OCI-LY7 (cell line): ENCODE measurements around the gene PPY. TPM values are rescaled to one million over a fixed set of nuclear protein-coding genes. Genes with fewer than 3 reads are reported as not detected.

Source experiments
- BruUV-seq: library from RNA; stranded (reverse); fragments of 400-500 nt; replicated peaks from 2 replicates; lab custom pipeline; 2021; lab: Mats Ljungman, UMichigan
- CTCF ChIA-PET: fragments of 300-600 bp; sonication (Branson Sonifier 250); formaldehyde crosslinking; loops from one replicate; lab custom pipeline; 2022; ENCODE audit warnings: antibody characterized with exemption; ENCODE audit not compliant: unreplicated experiment; lab: Charles Lee
- POLR2A ChIA-PET: fragments of 300-600 bp; sonication (Branson Sonifier 250); formaldehyde crosslinking; loops from one replicate; lab custom pipeline; 2022; ENCODE audit warnings: antibody characterized with exemption; lab: Charles Lee
- DNase-seq: peaks from one replicate; pipeline ENCODE4 v3.0.0-alpha.2; 2015; ENCODE audit warnings: low spot score
- H2AFZ ChIP-seq: fragments of 200-600 bp; sonication (generic), shearing (Covaris generic); 2 replicates; pipeline ENCODE4 v1.6.1; 2014; ENCODE audit warnings: mild to moderate bottlenecking, antibody characterized with exemption, low read length, moderate library complexity
- H3K27ac ChIP-seq: fragments of 200-600 bp; sonication (generic); 2 replicates; pipeline ENCODE4 v1.5.1; 2014; ENCODE audit warnings: mixed run types, low read depth, mild to moderate bottlenecking, moderate library complexity, low read length, inconsistent platforms; ENCODE audit not compliant: poor library complexity, severe bottlenecking
- H3K36me3 ChIP-seq: fragments of 200-600 bp; sonication (generic); 2 replicates; pipeline ENCODE4 v1.6.1; 2014; ENCODE audit warnings: mild to moderate bottlenecking, antibody characterized with exemption, low read length, moderate library complexity, mixed read lengths; ENCODE audit not compliant: insufficient read depth
- H3K4me1 ChIP-seq: fragments of 200-600 bp; sonication (generic); 2 replicates; pipeline ENCODE4 v1.5.1; 2014; ENCODE audit warnings: mild to moderate bottlenecking, low read length; ENCODE audit not compliant: insufficient read depth, poor library complexity, severe bottlenecking
- H3K4me2 ChIP-seq: fragments of 200-600 bp; sonication (generic); 2 replicates; pipeline ENCODE4 v1.6.1; 2014; ENCODE audit warnings: mild to moderate bottlenecking, low read length
- H3K4me3 ChIP-seq: fragments of 200-600 bp; sonication (generic); 2 replicates; pipeline ENCODE4 v1.5.1; 2014; ENCODE audit warnings: mild to moderate bottlenecking, low read depth, low read length; ENCODE audit not compliant: poor library complexity, severe bottlenecking
- H3K79me2 ChIP-seq: fragments of 200-600 bp; sonication (generic); 2 replicates; pipeline ENCODE4 v1.6.1; 2016; ENCODE audit warnings: low read depth, mild to moderate bottlenecking, low read length, moderate library complexity, mixed read lengths; ENCODE audit not compliant: insufficient read depth
- H3K9me2 ChIP-seq: fragments of 200-600 bp; sonication (generic); 2 replicates; pipeline ENCODE4 v1.6.1; 2016; ENCODE audit warnings: mild to moderate bottlenecking, low read length, mixed read lengths; ENCODE audit not compliant: insufficient read depth
- H3K9me3 ChIP-seq: fragments of 200-600 bp; sonication (generic); 2 replicates; pipeline ENCODE4 v1.6.1; 2014; ENCODE audit warnings: mild to moderate bottlenecking, mixed run types, low read length, mixed read lengths
- H4K20me1 ChIP-seq: fragments of 200-600 bp; sonication (generic); 2 replicates; pipeline ENCODE4 v1.6.1; 2014; ENCODE audit warnings: mild to moderate bottlenecking, antibody characterized with exemption, low read length, moderate library complexity, mixed read lengths; ENCODE audit not compliant: insufficient read depth
- CTCF ChIP-seq: fragments of 200-600 bp; sonication (generic); conservative IDR thresholded peaks from 2 replicates; pipeline ENCODE4 v1.5.1; 2014; ENCODE audit warnings: mild to moderate bottlenecking, antibody characterized with exemption, low read length, moderate library complexity, mixed read lengths
- EZH2phosphoT487 ChIP-seq: fragments of 200-600 bp; sonication (generic); IDR thresholded peaks from 2 replicates; pipeline ENCODE4 v1.6.1; 2018; ENCODE audit warnings: low read depth, borderline replicate concordance, mild to moderate bottlenecking, mixed run types, antibody characterized with exemption, low read length, moderate library complexity, mixed read lengths
- intact Hi-C: fragments of 100-400 bp; cut with micrococcal nuclease; formaldehyde crosslinking; loops from one replicate; pipeline ENCODE4 v1.10.0; 2022; ENCODE audit not compliant: unreplicated experiment
- total RNA-seq, 2 experiments: library from RNA; depleted of rRNA in 1 of 2; stranded (reverse); fragments of >200 nt in 1 of 2; shearing (Covaris generic) in 1 of 2; gene quantifications; 2 replicates each; pipeline ENCODE4 v1.2.3, GENCODE V29; 2014 to 2022

The PPY gene
- total RNA-seq, 2 experiments from 2014 or later, result not detected

GRCh38 chr17:43914451-43914850 is 27.8 kb downstream of the PPY start:
- Histone ChIP-seq H2AFZ (no peak overlapping the region), H3K4me1 (peaks cover 7% of the 10 kb centered on the region), H3K9me3 (no peaks in the 10 kb centered on the region), H3K4me2 (no peak overlapping the region), H3K4me3 (no peak overlapping the region), H4K20me1 (no peaks in the 10 kb centered on the region), H3K36me3 (no peaks in the 10 kb centered on the region), H3K9me2 (no peaks in the 10 kb centered on the region), H3K27ac (no peak overlapping the region), H3K79me2 (no peaks in the 10 kb centered on the region)
- DNase-seq, result no peak
- no TSS peak for BruUV-seq
- intact Hi-C loops, result no loop called here
- ChIA-PET CTCF (no interaction called here), POLR2A (no interaction called here)
- TF ChIP-seq CTCF (no peak), EZH2phosphoT487 (no peak)

- no peak overlapping the region for H3K27ac ChIP-seq
- ChIA-PET POLR2A (no interaction called here), CTCF (no interaction called here)
Measured at GRCh38 chr17:43913584-43913983, 28.7 kb downstream of the PPY start.

More at GRCh38 chr17:43913584-43913983, 28.7 kb downstream of the PPY start:
- Histone ChIP-seq H4K20me1 (no peaks in the 10 kb centered on the region), H3K9me2 (no peaks in the 10 kb centered on the region), H3K4me2 (no peak overlapping the region), H3K79me2 (no peaks in the 10 kb centered on the region), H2AFZ (no peak overlapping the region), H3K4me3 (no peak overlapping the region), H3K4me1 (peaks cover 7% of the 10 kb centered on the region), H3K9me3 (no peaks in the 10 kb centered on the region), H3K36me3 (no peaks in the 10 kb centered on the region)
- DNase-seq, result no peak
- TF ChIP-seq CTCF (no peak), EZH2phosphoT487 (no peak)
- intact Hi-C loops, result no loop called here
- BruUV-seq, result no TSS peak
